H1 (cell line): ENCODE results near the gene CRISPLD2. TPM values are rescaled to one million over a fixed set of nuclear protein-coding genes. Genes with fewer than 3 reads are reported as not detected.

ENCODE experiments used
- CTCF ChIA-PET: fragments of 300-600 bp; sonication (Branson Sonifier 250); formaldehyde crosslinking; loops from one replicate; lab custom pipeline; 2021; ENCODE audit not compliant: partially characterized antibody; lab: Charles Lee
- POLR2A ChIA-PET: fragments of 300-600 bp; sonication (Branson Sonifier 250); formaldehyde crosslinking; loops from one replicate; lab custom pipeline; 2021; ENCODE audit warnings: inconsistent platforms; ENCODE audit not compliant: partially characterized antibody; lab: Charles Lee
- DNase-seq, 2 experiments: peaks; one replicate each; pipeline versions ENCODE4 v3.0.0 to v3.0.0-alpha.2; 2010 to 2022; ENCODE audit warnings: low spot score in 2 of 2, low read depth in 1 of 2, mixed read lengths in 1 of 2
- FAIRE-seq: peaks from 2 replicates; lab custom pipeline; 2011; peaks lifted over from hg19 to GRCh38; lab: Jason Lieb, UNC
- H2AFZ ChIP-seq: 2 replicates; pipeline ENCODE4 v1.8.1; 2012; ENCODE audit warnings: low read length, inconsistent platforms
- H2AK5ac ChIP-seq: 2 replicates; pipeline ENCODE4 v1.6.1; 2013; ENCODE audit warnings: low read depth, low read length
- H2BK120ac ChIP-seq: replicated peaks from 2 replicates; pipeline ENCODE3; 2013; ENCODE audit warnings: low read depth, low read length, inconsistent platforms
- H2BK12ac ChIP-seq: 2 replicates; pipeline ENCODE4 v1.6.1; 2013; ENCODE audit warnings: low read depth, low read length
- H2BK15ac ChIP-seq: 2 replicates; pipeline ENCODE4 v1.6.1; 2013; ENCODE audit warnings: low read length
- H2BK20ac ChIP-seq: 2 replicates; pipeline ENCODE4 v1.6.1; 2013; ENCODE audit warnings: low read length
- H2BK5ac ChIP-seq: 2 replicates; pipeline ENCODE4 v1.6.1; 2013; ENCODE audit warnings: low read depth, low read length
- H3K14ac ChIP-seq: 2 replicates; pipeline ENCODE4 v1.6.1; 2013; ENCODE audit warnings: inconsistent platforms; ENCODE audit not compliant: insufficient read length
- H3K18ac ChIP-seq: 2 replicates; pipeline ENCODE4 v1.6.1; 2013; ENCODE audit warnings: low read length; ENCODE audit errors: extremely low read depth
- H3K23ac ChIP-seq: 2 replicates; pipeline ENCODE4 v1.6.1; 2013; ENCODE audit warnings: inconsistent platforms; ENCODE audit not compliant: insufficient read length
- H3K23me2 ChIP-seq: 2 replicates; pipeline ENCODE4 v1.6.1; 2013; ENCODE audit warnings: low read depth, low read length
- H3K27ac ChIP-seq: 2 replicates; pipeline ENCODE4 v1.6.1; 2011; ENCODE audit warnings: low read depth, low read length, inconsistent platforms
- H3K27me3 ChIP-seq, 4 experiments: replicated peaks in 1 of 4; 1 replicate in 1 of 4; 2 replicates in 3 of 4; pipeline versions ENCODE4 v1.6.1 to v1.8.1; 2011 to 2013; ENCODE audit warnings: low read length in 3 of 4, mild to moderate bottlenecking in 3 of 4, inconsistent platforms in 2 of 4, mixed read lengths in 2 of 4, moderate library complexity in 1 of 4; ENCODE audit not compliant: control insufficient read depth in 3 of 4, insufficient read depth in 3 of 4; ENCODE audit errors: extremely low read depth in 1 of 4
- H3K36me3 ChIP-seq, 4 experiments: 2 replicates each; pipeline versions ENCODE4 v1.6.1 to v1.8.1; 2011 to 2013; ENCODE audit warnings: mild to moderate bottlenecking in 4 of 4, low read length in 3 of 4, moderate library complexity in 2 of 4, control low read depth in 1 of 4, inconsistent platforms in 1 of 4; ENCODE audit not compliant: insufficient read depth in 4 of 4, control insufficient read depth in 2 of 4
- H3K4ac ChIP-seq: replicated peaks from 2 replicates; pipeline ENCODE3; 2013; ENCODE audit warnings: low read length, low read depth, mixed read lengths, inconsistent platforms; ENCODE audit not compliant: insufficient read length
- H3K4me1 ChIP-seq, 4 experiments: replicated peaks in 1 of 4; 1 replicate in 1 of 4; 2 replicates in 3 of 4; pipeline versions ENCODE4 v1.6.1 to v1.8.1; 2011 to 2013; ENCODE audit warnings: low read length in 3 of 4, inconsistent platforms in 2 of 4, mixed read lengths in 1 of 4; ENCODE audit not compliant: insufficient read depth in 4 of 4, control insufficient read depth in 3 of 4
- H3K4me2 ChIP-seq, 2 experiments: 2 replicates each; pipeline versions ENCODE4 v1.6.1 to v1.8.1; 2011 to 2013; ENCODE audit warnings: low read depth in 2 of 2, low read length in 2 of 2, control low read depth in 1 of 2, inconsistent platforms in 1 of 2, mild to moderate bottlenecking in 1 of 2; ENCODE audit not compliant: insufficient read depth in 1 of 2
- H3K4me3 ChIP-seq, 4 experiments: fragments of 200-600, 300-600 bp in 1 of 4; sonication (generic), shearing (Covaris generic), sonication (Bioruptor Twin) in 1 of 4; 2 replicates each; pipeline versions ENCODE4 v1.5.1 to v1.8.1; 2011 to 2016; ENCODE audit warnings: low read length in 4 of 4, low read depth in 3 of 4, control low read depth in 2 of 4, inconsistent platforms in 2 of 4, mild to moderate bottlenecking in 2 of 4, mixed read lengths in 1 of 4, moderate library complexity in 1 of 4; ENCODE audit not compliant: insufficient read depth in 2 of 4; ENCODE audit errors: extremely low read depth in 1 of 4
- H3K56ac ChIP-seq: replicated peaks from 2 replicates; pipeline ENCODE3; 2013; ENCODE audit warnings: low read depth, mild to moderate bottlenecking, mixed read lengths, low read length, inconsistent platforms; ENCODE audit not compliant: insufficient read length
- H3K79me1 ChIP-seq: 2 replicates; pipeline ENCODE4 v1.6.1; 2013; ENCODE audit warnings: low read depth, low read length, control low read depth
- H3K79me2 ChIP-seq, 2 experiments: 2 replicates each; pipeline versions ENCODE4 v1.6.1 to v1.8.1; 2012 to 2013; ENCODE audit warnings: low read length in 2 of 2, mild to moderate bottlenecking in 2 of 2, inconsistent platforms in 1 of 2; ENCODE audit not compliant: insufficient read depth in 2 of 2, control insufficient read depth in 1 of 2
- H3K9ac ChIP-seq, 4 experiments: replicated peaks in 1 of 4; 1 replicate in 1 of 4; 2 replicates in 3 of 4; pipeline versions ENCODE4 v1.6.1 to v1.8.1; 2011 to 2013; ENCODE audit warnings: low read depth in 3 of 4, low read length in 3 of 4, control low read depth in 2 of 4, mild to moderate bottlenecking in 2 of 4, moderate library complexity in 2 of 4, inconsistent platforms in 1 of 4; ENCODE audit errors: extremely low read depth in 1 of 4
- H3K9me3 ChIP-seq, 2 experiments: 2 replicates each; pipeline versions ENCODE4 v1.6.1 to v1.8.1; 2012 to 2013; ENCODE audit warnings: mild to moderate bottlenecking in 2 of 2, moderate library complexity in 2 of 2, control low read depth in 1 of 2, inconsistent platforms in 1 of 2, low read depth in 1 of 2, low read length in 1 of 2, mixed read lengths in 1 of 2; ENCODE audit not compliant: insufficient read depth in 2 of 2
- H4K20me1 ChIP-seq, 2 experiments: replicated peaks in 1 of 2; 2 replicates each; pipeline versions ENCODE3 to v1.8.1; 2011 to 2013; ENCODE audit warnings: inconsistent platforms in 2 of 2, low read length in 2 of 2, mild to moderate bottlenecking in 1 of 2; ENCODE audit not compliant: insufficient read depth in 2 of 2, control insufficient read depth in 1 of 2
- H4K5ac ChIP-seq: 2 replicates; pipeline ENCODE4 v1.6.1; 2013; ENCODE audit warnings: low read length, low read depth, mixed read lengths, inconsistent platforms; ENCODE audit not compliant: insufficient read length
- H4K8ac ChIP-seq: 2 replicates; pipeline ENCODE4 v1.8.0; 2013; ENCODE audit warnings: mild to moderate bottlenecking, moderate library complexity, low read length, inconsistent platforms; ENCODE audit not compliant: insufficient read depth; ENCODE audit errors: extremely low read depth
- H4K91ac ChIP-seq: replicated peaks from 2 replicates; pipeline ENCODE3; 2013; ENCODE audit warnings: low read length, mixed read lengths, inconsistent platforms; ENCODE audit not compliant: insufficient read length
- ASH2L ChIP-seq: fragments of 200-600, 300-600 bp; sonication (generic); IDR thresholded peaks from one replicate; pipeline ENCODE4 v1.7.1; 2017; ENCODE audit warnings: low read length
- BRCA1 ChIP-seq: IDR thresholded peaks from 2 replicates; pipeline ENCODE4 v1.6.1; 2012; ENCODE audit warnings: low read depth, low read length, improper control_type of control experiment
- EGR1 ChIP-seq: IDR thresholded peaks from 2 replicates; pipeline ENCODE4 v1.6.1; 2011; ENCODE audit warnings: low read depth, low read length, borderline replicate concordance
- HDAC2 ChIP-seq, 2 experiments: fragments of 300-600 bp in 1 of 2; sonication (generic) in 1 of 2; IDR thresholded peaks; 2 replicates each; pipeline ENCODE4 v1.6.1; 2011 to 2012; ENCODE audit warnings: low read depth in 2 of 2, low read length in 2 of 2, mild to moderate bottlenecking in 2 of 2, moderate library complexity in 2 of 2, borderline replicate concordance in 1 of 2, inconsistent platforms in 1 of 2
- KDM1A ChIP-seq: fragments of 200-600, 300-600 bp; sonication (generic); IDR thresholded peaks from 2 replicates; pipeline ENCODE4 v1.7.1; 2016; ENCODE audit warnings: mild to moderate bottlenecking, low read length, borderline replicate concordance
- KDM5A ChIP-seq: fragments of 200-600 bp; IDR thresholded peaks from 2 replicates; pipeline ENCODE4 v1.7.1; 2012; ENCODE audit warnings: mild to moderate bottlenecking, low read length, inconsistent platforms, mixed read lengths
- POLR2AphosphoS5 ChIP-seq: IDR thresholded peaks from 2 replicates; pipeline ENCODE4 v1.6.1; 2011; ENCODE audit warnings: low read depth, low read length
- RFX5 ChIP-seq: IDR thresholded peaks from 2 replicates; pipeline ENCODE4 v1.6.1; 2011; ENCODE audit warnings: low read depth, low read length, improper control_type of control experiment, borderline replicate concordance
- SAP30 ChIP-seq: fragments of 300-600 bp; sonication (generic); IDR thresholded peaks from 2 replicates; pipeline ENCODE4 v1.7.1; 2012; ENCODE audit warnings: low read length, moderate library complexity, mild to moderate bottlenecking, inconsistent platforms; ENCODE audit not compliant: insufficient read depth, insufficient replicate concordance
- SIN3A ChIP-seq, 2 experiments: IDR thresholded peaks in 1 of 2; conservative IDR thresholded peaks in 1 of 2; 2 replicates each; pipeline ENCODE4 v1.6.1; 2011 to 2012; ENCODE audit warnings: low read length in 2 of 2, improper control_type of control experiment in 1 of 2, low read depth in 1 of 2, mild to moderate bottlenecking in 1 of 2
- SUZ12 ChIP-seq: fragments of 200-600 bp; sonication (generic); IDR thresholded peaks from 2 replicates; pipeline ENCODE4 v1.6.1; 2012; ENCODE audit warnings: mild to moderate bottlenecking, inconsistent platforms, low read length, moderate library complexity, mixed read lengths
- WGBS, 2 experiments: shearing (Covaris generic) in 1 of 2; methylation state at CpG; one replicate each; pipeline versions ENCODE4 v1.1.6 to v1.1.7; 2013 to 2015; ENCODE audit warnings: low lambda C conversion rate in 2 of 2, mixed read lengths in 2 of 2, inconsistent platforms in 1 of 2, low coverage in 1 of 2, missing lambda C conversion rate in 1 of 2; ENCODE audit not compliant: insufficient replicate concordance in 2 of 2, insufficient coverage in 1 of 2, insufficient read length in 1 of 2; ENCODE audit errors: extremely low coverage in 1 of 2, missing lambda C conversion rate in 1 of 2; 5-methylcytosine and 5-hydroxymethylcytosine counted together
- polyA plus RNA-seq, 7 experiments: library from polyadenylated mRNA; depleted of rRNA in 3 of 7; stranded (reverse) in 5 of 7; unstranded in 2 of 7; fragments of >200 nt in 5 of 7; fragments of 200-250 nt in 2 of 7; gene quantifications; 1 replicate in 5 of 7; 2 replicates in 1 of 7; 4 replicates in 1 of 7; pipeline versions ENCODE4 v1.2.1 to v1.2.3, GENCODE V29; 2011 to 2013; ENCODE audit warnings: missing spikeins in 2 of 7, mixed read lengths in 2 of 7
- total RNA-seq: library from RNA; stranded (reverse); fragmentation: NEBNext Ultra II Directional; extraction: Animal tissue kit (Norgen Biotek cat#: 25700); gene quantifications from 2 replicates; pipeline ENCODE4 v1.2.1, GENCODE V29; 2021
- TF ChIP-seq, protein P1 (sequence below): IDR thresholded peaks from 2 replicates; pipeline ENCODE4 v1.6.1; 2012; ENCODE audit warnings: low read length, inconsistent platforms

The CRISPLD2 gene
- total and polyA plus RNA-seq, 2 of the 8 experiments (the other 6 are each of a cell fraction or from before 2014, with no cell fraction given): 2.7 to 5.1 TPM

DNA sequence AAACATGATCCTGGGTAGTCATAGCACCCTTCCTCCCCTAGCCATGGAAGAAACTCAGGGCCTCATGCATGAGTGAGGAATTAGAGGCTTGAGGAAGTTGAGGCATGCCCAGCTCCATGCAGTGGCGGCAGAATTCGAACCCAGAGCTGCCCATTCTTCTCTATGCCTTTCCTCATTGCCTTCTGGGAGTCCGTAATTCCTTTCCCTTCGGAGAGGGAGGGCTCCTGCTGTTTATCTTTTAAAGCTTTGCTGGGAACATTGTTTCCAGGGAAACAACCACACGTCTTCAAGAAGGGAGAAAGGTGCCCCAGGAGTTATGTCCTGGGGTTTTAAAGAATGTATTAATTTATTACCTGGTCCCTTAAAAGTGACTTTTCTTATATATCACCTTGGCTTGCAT, 8.5 kb downstream of the CRISPLD2 start:
- no peak overlapping the region for H3K23ac ChIP-seq
- ChIA-PET CTCF (interaction anchor here (1.7 kb wide), 1 partner anchor 37 kb away, joined by 3 read pairs; no protein-coding TSS in a partner anchor), POLR2A (interaction anchor here (3.7 kb wide), 1 partner anchor 9 kb away, joined by 13 read pairs; the partner anchor contains the start of gene CRISPLD2)
- no peaks in the 10 kb centered on the region for H4K20me1 ChIP-seq
- no peak overlapping the region for H2BK15ac ChIP-seq
- H3K18ac ChIP-seq: no peak overlapping the region
- no peak overlapping the region for H3K4ac ChIP-seq
- H3K4me3 ChIP-seq: no peak overlapping the region
- H4K8ac ChIP-seq: no peak overlapping the region
- no peak overlapping the region for H2AFZ ChIP-seq
- FAIRE-seq: no peak
- no peak overlapping the region for H2BK120ac ChIP-seq
- H3K23me2 ChIP-seq: no peaks in the 10 kb centered on the region
- no peak overlapping the region for H2BK12ac ChIP-seq
- no peak overlapping the region for H2BK5ac ChIP-seq
- no peak overlapping the region for H2BK20ac ChIP-seq
- TF ChIP-seq, protein P1, sequence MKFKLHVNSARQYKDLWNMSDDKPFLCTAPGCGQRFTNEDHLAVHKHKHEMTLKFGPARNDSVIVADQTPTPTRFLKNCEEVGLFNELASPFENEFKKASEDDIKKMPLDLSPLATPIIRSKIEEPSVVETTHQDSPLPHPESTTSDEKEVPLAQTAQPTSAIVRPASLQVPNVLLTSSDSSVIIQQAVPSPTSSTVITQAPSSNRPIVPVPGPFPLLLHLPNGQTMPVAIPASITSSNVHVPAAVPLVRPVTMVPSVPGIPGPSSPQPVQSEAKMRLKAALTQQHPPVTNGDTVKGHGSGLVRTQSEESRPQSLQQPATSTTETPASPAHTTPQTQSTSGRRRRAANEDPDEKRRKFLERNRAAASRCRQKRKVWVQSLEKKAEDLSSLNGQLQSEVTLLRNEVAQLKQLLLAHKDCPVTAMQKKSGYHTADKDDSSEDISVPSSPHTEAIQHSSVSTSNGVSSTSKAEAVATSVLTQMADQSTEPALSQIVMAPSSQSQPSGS: no peak
- TF ChIP-seq SUZ12: no peak
- TF ChIP-seq SIN3A (conservative IDR thresholded peaks at IDR 0.05 in 1 of 2, IDR thresholded peaks at IDR 0.05 in 1 of 2; ENCODE audit: low read depth in 1 of 2, low read length in 2 of 2): no peak
- no peak for TF ChIP-seq SAP30
- TF ChIP-seq KDM1A: no peak
- no peak for TF ChIP-seq ASH2L
- TF ChIP-seq BRCA1: no peak
- TF ChIP-seq RFX5: no peak
- no peak for TF ChIP-seq POLR2AphosphoS5
- TF ChIP-seq HDAC2 (IDR thresholded peaks at IDR 0.05; ENCODE audit: borderline replicate concordance in 1 of 2, low read depth in 2 of 2, low read length in 2 of 2): no peak
- no peak for TF ChIP-seq KDM5A
- TF ChIP-seq EGR1: no peak
- TF ChIP-seq, all 59 proteins: peak for 0
- Histone ChIP-seq H3K4me2 (no peak overlapping the region), H2AK5ac (no peak overlapping the region), H3K27ac (no peak overlapping the region), H3K79me2 (no peaks in the 10 kb centered on the region), H3K9me3 (no peaks in the 10 kb centered on the region), H3K36me3 (no peaks in the 10 kb centered on the region), H3K9ac (no peak overlapping the region), H3K4me1 (peaks cover 0 to 4% (median 0%) of the 10 kb centered on the region in 4 experiments; a peak in 2 of 7 replicates), H4K5ac (no peak overlapping the region), H3K14ac (no peak overlapping the region), H4K91ac (no peak overlapping the region), H3K79me1 (no peaks in the 10 kb centered on the region), H3K56ac (no peak overlapping the region), H3K27me3 (no peaks in the 10 kb centered on the region)
- WGBS, 2 experiments: 74% methylated on average over 5 of the region's 5 CpGs; no CpG with 5 or more reads in 1 of the 2 experiments
- no peak for DNase-seq
